Gastrocnemius medialis (tissue), 4 donors: Measurements from ENCODE around the gene PHC3. TPM values are rescaled to one million over a fixed set of nuclear protein-coding genes. Genes with fewer than 3 reads are reported as not detected.

Experiments
- ATAC-seq, 2 donors: fragments of 150-250 bp; one replicate each; pipeline ENCODE4 v1.9.1; 2016
- DNase-seq, 2 donors: peaks; one replicate each; pipeline ENCODE4 v3.0.0-alpha.2; 2019
- H3K27ac ChIP-seq, 4 donors: fragments of 200-600 bp; sonication (generic); 1 replicate in 1 of 4; 2 replicates in 3 of 4; pipeline ENCODE4 v1.5.1; 2016 to 2018; ENCODE audit warnings: mild to moderate bottlenecking in 2 of 4, moderate library complexity in 1 of 4
- H3K27me3 ChIP-seq, 3 donors: fragments of 200-600 bp; sonication (generic) in 2 of 3; 1 replicate in 1 of 3; 2 replicates in 2 of 3; pipeline versions ENCODE4 v1.5.1 to v1.6.0; 2016 to 2019; ENCODE audit warnings: mild to moderate bottlenecking in 1 of 3, moderate library complexity in 1 of 3
- H3K36me3 ChIP-seq, 2 donors: fragments of 200-600 bp; sonication (generic) in 1 of 2; one replicate each; pipeline ENCODE4 v1.5.1; 2017 to 2018
- H3K4me1 ChIP-seq, 2 donors: fragments of 200-600 bp; sonication (generic) in 1 of 2; one replicate each; pipeline ENCODE4 v1.5.1; 2016 to 2017; ENCODE audit warnings: mild to moderate bottlenecking in 2 of 2
- H3K4me3 ChIP-seq, 4 donors: fragments of 200-600 bp; sonication (generic) in 3 of 4; 1 replicate in 1 of 4; 2 replicates in 3 of 4; pipeline ENCODE4 v1.5.1; 2016 to 2019; ENCODE audit warnings: mild to moderate bottlenecking in 2 of 4
- H3K9me3 ChIP-seq, 3 donors: fragments of 200-600 bp; sonication (generic) in 2 of 3; 1 replicate in 1 of 3; 2 replicates in 2 of 3; pipeline ENCODE4 v1.5.1; 2016 to 2019
- CTCF ChIP-seq, 5 experiments: fragments of 450-650 bp in 3 of 5; fragments of 200-600 bp in 2 of 5; sonication (generic) in 2 of 5; IDR thresholded peaks in 4 of 5; conservative IDR thresholded peaks in 1 of 5; 1 replicate in 4 of 5; 2 replicates in 1 of 5; pipeline ENCODE4 v1.5.1; 2016 to 2019; ENCODE audit warnings: antibody characterized with exemption in 5 of 5, mild to moderate bottlenecking in 3 of 5, moderate library complexity in 3 of 5
- POLR2A ChIP-seq, 2 donors: fragments of 450-650 bp; IDR thresholded peaks; one replicate each; pipeline ENCODE4 v1.6.1; 2017; ENCODE audit warnings: antibody characterized with exemption in 2 of 2, mild to moderate bottlenecking in 2 of 2, moderate library complexity in 2 of 2
- in situ Hi-C, 4 donors: fragments of 200-750 bp; cut with MboI; loops; one replicate each; pipeline versions ENCODE4 v1.15.0 to v1.8.0; 2017; ENCODE audit warnings: low sequenced_read_pairs in 4 of 4
- intact Hi-C: fragments of 100-400 bp; cut with DNase I; formaldehyde crosslinking; loops from one replicate; pipeline ENCODE4 v1.15.1; 2023; ENCODE audit warnings: low total_unique reads
- total RNA-seq, 4 donors: library from RNA; depleted of rRNA; stranded (reverse); fragments of >200 nt; gene quantifications; one replicate each; pipeline versions ENCODE4 v1.1.0 to v1.2.3, GENCODE V29; 2016

Gene PHC3
- total RNA-seq, 4 donors from 2014 or later, result 25.4 to 37.0 (median 32.4) TPM

- intact Hi-C loops, result no loop called here
- TF ChIP-seq CTCF (IDR thresholded peaks at IDR 0.05 in 4 of 5, conservative IDR thresholded peaks at IDR 0.05 in 1 of 5), result no peak
- no peak for TF ChIP-seq POLR2A (IDR thresholded peaks at IDR 0.05)
- Histone ChIP-seq H3K27ac (no peak overlapping the region), H3K4me1 (peaks cover 0 to 20% of the 10 kb centered on the region in 2 donors), H3K36me3 (peaks cover 0 to 10% of the 10 kb centered on the region in 2 donors), H3K4me3 (no peak overlapping the region), H3K9me3 (no peaks in the 10 kb centered on the region), H3K27me3 (no peaks in the 10 kb centered on the region)
- ATAC-seq (no peak), DNase-seq (no peak)
- in situ Hi-C loops, result no loop called here
These were observed 19.5 kb downstream of the PHC3 start for GRCh38 chr3:170162052-170162451.

GRCh38 chr3:170159933-170160332 lies 21.6 kb downstream of the PHC3 start:
- no peak overlapping the region for H3K4me3 ChIP-seq
- H3K27me3 ChIP-seq, result no peaks in the 10 kb centered on the region
- ATAC-seq (no peak), DNase-seq (no peak)
- in situ Hi-C loops (no loop called here), intact Hi-C loops (no loop called here)
- no peak overlapping the region for H3K27ac ChIP-seq
- TF ChIP-seq POLR2A (IDR thresholded peaks at IDR 0.05) (no peak), CTCF (IDR thresholded peaks at IDR 0.05 in 4 of 5, conservative IDR thresholded peaks at IDR 0.05 in 1 of 5) (no peak)
- H3K36me3 ChIP-seq, result no peaks in the 10 kb centered on the region
- H3K9me3 ChIP-seq, result no peaks in the 10 kb centered on the region
- peaks cover 2 to 21% of the 10 kb centered on the region in 2 donors for H3K4me1 ChIP-seq

GRCh38 chr3:170159459-170159858 lies 22.1 kb downstream of the PHC3 start:
- in situ Hi-C loops, result no loop called here
- Histone ChIP-seq H3K4me1 (peaks cover 7 to 21% of the 10 kb centered on the region in 2 donors), H3K9me3 (no peaks in the 10 kb centered on the region)

GRCh38 chr3:170155604-170156003 lies 25.9 kb downstream of the PHC3 start:
- DNase-seq (no peak), ATAC-seq (no peak)
- H3K4me1 ChIP-seq, result peaks cover 18 to 26% of the 10 kb centered on the region in 2 donors
- in situ Hi-C loops, result no loop called here
- intact Hi-C loops, result no loop called here
- no peak for TF ChIP-seq POLR2A (IDR thresholded peaks at IDR 0.05)
- no peak for TF ChIP-seq CTCF (IDR thresholded peaks at IDR 0.05 in 4 of 5, conservative IDR thresholded peaks at IDR 0.05 in 1 of 5)
- H3K9me3 ChIP-seq, result no peaks in the 10 kb centered on the region
- H3K36me3 ChIP-seq, result no peaks in the 10 kb centered on the region
- H3K4me3 ChIP-seq, result no peak overlapping the region
- H3K27me3 ChIP-seq, result no peaks in the 10 kb centered on the region
- H3K27ac ChIP-seq, result no peak overlapping the region

More at GRCh38 chr3:170159459-170159858, 22.1 kb downstream of the PHC3 start:
- Histone ChIP-seq H3K27me3 (no peaks in the 10 kb centered on the region), H3K4me3 (no peak overlapping the region), H3K27ac (no peak overlapping the region), H3K36me3 (no peaks in the 10 kb centered on the region)
- intact Hi-C loops, result no loop called here
- ATAC-seq, result no peak
- no peak for DNase-seq
- TF ChIP-seq POLR2A (IDR thresholded peaks at IDR 0.05) (no peak), CTCF (IDR thresholded peaks at IDR 0.05 in 4 of 5, conservative IDR thresholded peaks at IDR 0.05 in 1 of 5) (no peak)

- Histone ChIP-seq H3K27me3 (no peaks in the 10 kb centered on the region), H3K4me3 (no peak overlapping the region), H3K27ac (no peak overlapping the region), H3K36me3 (no peaks in the 10 kb centered on the region), H3K4me1 (peaks cover 18% of the 10 kb centered on the region in 2 donors), H3K9me3 (no peaks in the 10 kb centered on the region)
- intact Hi-C loops, result no loop called here
- no peak for TF ChIP-seq POLR2A (IDR thresholded peaks at IDR 0.05)
- TF ChIP-seq CTCF (IDR thresholded peaks at IDR 0.05 in 4 of 5, conservative IDR thresholded peaks at IDR 0.05 in 1 of 5), result no peak
- no peak for DNase-seq
- ATAC-seq, result no peak
- in situ Hi-C loops, result no loop called here
These were observed 26.9 kb downstream of the PHC3 start for GRCh38 chr3:170154569-170155143.
